Upper lobe of right lung (tissue), 1 donor: ENCODE data around the gene SLC9A8. TPM values are rescaled to one million over a fixed set of nuclear protein-coding genes. Genes with fewer than 3 reads are reported as not detected.

Source experiments
- ATAC-seq: fragments of 200-7000 bp; cut with Tn5 transposase; one replicate; pipeline ENCODE4 v1.9.1; 2020; ENCODE audit warnings: mild to moderate bottlenecking, moderate library complexity
- DNase-seq: peaks from one replicate; pipeline ENCODE4 v3.0.0-alpha.2; 2020
- H3K27ac ChIP-seq: fragments of 200-600 bp; one replicate; pipeline ENCODE4 v1.8.0; 2022
- H3K27me3 ChIP-seq: fragments of 200-600 bp; one replicate; pipeline ENCODE4 v1.8.0; 2022; ENCODE audit warnings: mild to moderate bottlenecking
- H3K36me3 ChIP-seq: fragments of 200-600 bp; one replicate; pipeline ENCODE4 v1.8.0; 2022
- H3K4me1 ChIP-seq: fragments of 200-600 bp; one replicate; pipeline ENCODE4 v1.8.0; 2022
- H3K4me3 ChIP-seq: fragments of 200-600 bp; one replicate; pipeline ENCODE4 v1.8.0; 2022; ENCODE audit warnings: mild to moderate bottlenecking
- H3K9me3 ChIP-seq: fragments of 200-600 bp; one replicate; pipeline ENCODE4 v1.8.0; 2022
- CTCF ChIP-seq: fragments of 200-600 bp; IDR thresholded peaks from one replicate; pipeline ENCODE4 v1.8.0; 2022; ENCODE audit warnings: antibody characterized with exemption
- intact Hi-C: fragments of 100-400 bp; cut with DNase I; formaldehyde crosslinking; loops from one replicate; pipeline ENCODE4 v1.11.0; 2022
- total RNA-seq: library from RNA; stranded (reverse); fragmentation: NEBNext Ultra II Directional; extraction: Animal tissue kit (Norgen Biotek cat#: 25700); gene quantifications from one replicate; pipeline ENCODE4 v1.2.1, GENCODE V29; 2021
- donor health status: DM: no; HTN: yes; CAD: no; lungs with severe emphysema.

SLC9A8 gene
- total RNA-seq, 1 donor from 2014 or later = 15.0 TPM

- Histone ChIP-seq H3K4me3 (no peak overlapping the region), H3K27ac (no peak overlapping the region), H3K27me3 (no peaks in the 10 kb centered on the region), H3K4me1 (no peaks in the 10 kb centered on the region), H3K36me3 (peaks cover 45% of the 10 kb centered on the region), H3K9me3 (no peaks in the 10 kb centered on the region)
- ATAC-seq (no peak), DNase-seq (peak; percentile 53)
- TF ChIP-seq CTCF = no peak
- intact Hi-C loops = no loop called here
Observed at GRCh38 chr20:49907405-49908257, 95.0 kb downstream of the SLC9A8 start.

- Histone ChIP-seq H3K9me3 (no peaks in the 10 kb centered on the region), H3K27ac (no peak overlapping the region), H3K4me1 (peaks cover 5% of the 10 kb centered on the region), H3K36me3 (peaks cover 44% of the 10 kb centered on the region), H3K27me3 (no peaks in the 10 kb centered on the region), H3K4me3 (no peak overlapping the region)
- TF ChIP-seq CTCF = no peak
- ATAC-seq (no peak), DNase-seq (peak; percentile 45)
- intact Hi-C loops = no loop called here
Observed at GRCh38 chr20:49908258-49908565, 95.6 kb downstream of the SLC9A8 start.

- Histone ChIP-seq H3K27me3 (no peaks in the 10 kb centered on the region), H3K4me3 (no peak overlapping the region), H3K27ac (peak overlapping the region; percentile 24), H3K4me1 (peaks cover 18% of the 10 kb centered on the region), H3K36me3 (peaks cover 31% of the 10 kb centered on the region), H3K9me3 (no peaks in the 10 kb centered on the region)
- ATAC-seq (no peak), DNase-seq (peak; percentile 44)
- TF ChIP-seq CTCF = peak; percentile 34
- intact Hi-C loops = no loop called here
Observed at GRCh38 chr20:49909499-49910339, 97.1 kb downstream of the SLC9A8 start.

GRCh38 chr20:49910340-49910706 is 97.7 kb downstream of the SLC9A8 start:
- Histone ChIP-seq H3K27ac (no peak overlapping the region), H3K36me3 (peaks cover 25% of the 10 kb centered on the region), H3K9me3 (no peaks in the 10 kb centered on the region), H3K27me3 (no peaks in the 10 kb centered on the region), H3K4me1 (peaks cover 19% of the 10 kb centered on the region), H3K4me3 (no peak overlapping the region)
- TF ChIP-seq CTCF = no peak
- intact Hi-C loops = no loop called here
- DNase-seq (no peak), ATAC-seq (no peak)

- no peak for TF ChIP-seq CTCF
- peaks cover 22% of the 10 kb centered on the region for H3K4me1 ChIP-seq
- no peaks in the 10 kb centered on the region for H3K27me3 ChIP-seq
- no peak overlapping the region for H3K27ac ChIP-seq
- DNase-seq (no peak), ATAC-seq (no peak)
- intact Hi-C loops = no loop called here
- peaks cover under 1% of the 10 kb centered on the region for H3K36me3 ChIP-seq
- H3K9me3 ChIP-seq = no peaks in the 10 kb centered on the region
- no peak overlapping the region for H3K4me3 ChIP-seq
Observed at GRCh38 chr20:49913399-49914047, 100.9 kb downstream of the SLC9A8 start.
